HG03469 (cell line): Measurements from ENCODE around the gene BRD7.
"Not testable (repeated sequence)": the region's sequence is repeated elsewhere in the genome, so short reads cannot be mapped to it uniquely, and the experiment has no call there.

Source experiments
- ATAC-seq: cut with Tn5 transposase; IDR thresholded peaks from one replicate; pipeline ENCODE4 v1.9.1; 2021; ENCODE audit warnings: mild to moderate bottlenecking, moderate library complexity, moderate number of reproducible peaks; ENCODE audit not compliant: unreplicated experiment

The BRD7 gene

GRCh38 chr16:50360033-50360778 lies 8.6 kb downstream of the BRD7 start:
- ATAC-seq: no peak

GRCh38 chr16:50359626-50360025 lies 9.2 kb downstream of the BRD7 start:
- ATAC-seq: no peak

- no peak for ATAC-seq
Observed at GRCh38 chr16:50354629-50355456, 13.9 kb downstream of the BRD7 start.

- no peak for ATAC-seq
Observed at GRCh38 chr16:50354082-50354481, 14.7 kb downstream of the BRD7 start.

GRCh38 chr16:50351952-50352351 lies 16.8 kb downstream of the BRD7 start:
- ATAC-seq: no peak

- ATAC-seq: no peak
Observed at GRCh38 chr16:50351116-50351515, 17.7 kb downstream of the BRD7 start.

GRCh38 chr16:50345210-50345609 lies 23.6 kb downstream of the BRD7 start:
- not testable (repeated sequence) for ATAC-seq

- ATAC-seq: not testable (repeated sequence)
Observed at GRCh38 chr16:50343566-50343965, 25.2 kb downstream of the BRD7 start.

- no peak for ATAC-seq
Observed at GRCh38 chr16:50340578-50340977, 28.2 kb downstream of the BRD7 start.

GRCh38 chr16:50338371-50339231 lies 30.2 kb downstream of the BRD7 start:
- ATAC-seq: no peak

- no peak for ATAC-seq
Observed at GRCh38 chr16:50336884-50337283, 31.9 kb downstream of the BRD7 start.

- no peak for ATAC-seq
Observed at GRCh38 chr16:50335196-50335958, 33.4 kb downstream of the BRD7 start.

GRCh38 chr16:50334106-50334975 lies 34.4 kb downstream of the BRD7 start:
- no peak for ATAC-seq

- ATAC-seq: no peak
Observed at GRCh38 chr16:50332599-50332998, 36.2 kb downstream of the BRD7 start.

GRCh38 chr16:50331570-50331969 lies 37.2 kb downstream of the BRD7 start:
- ATAC-seq: no peak

- no peak for ATAC-seq
Observed at GRCh38 chr16:50329446-50330189, 39.2 kb downstream of the BRD7 start.

- ATAC-seq: no peak
Observed at GRCh38 chr16:50326835-50327465, 41.8 kb downstream of the BRD7 start.

- ATAC-seq: no peak
Observed at GRCh38 chr16:50326264-50326663, 42.5 kb downstream of the BRD7 start.
